Measurements from ENCODE around the gene CLEC16A. TPM values are rescaled to one million over a fixed set of nuclear protein-coding genes. Genes with fewer than 3 reads are reported as not detected.

The CLEC16A gene
- total and polyA plus RNA-seq, 9 of the 15 experiments (the other 6 are each of a cell fraction or from before 2014, with no cell fraction given), result 1.00 to 22.3 (median 10.0) TPM

GRCh38 chr16:10940501-10941079 lies 3.8 kb upstream of the CLEC16A start:
- H2AFZ ChIP-seq (ENCODE audit: low read depth, low read length), result no peak overlapping the region
- peaks cover 64% of the 10 kb centered on the region for H3K79me2 ChIP-seq (ENCODE audit: control insufficient read depth, insufficient read depth, low read length)
- H3K27ac ChIP-seq (ENCODE audit: extremely low read depth, low read depth, low read length), result no peak overlapping the region
- peaks cover 36% of the 10 kb centered on the region; the same call in 2 of the 3 replicates for H3K36me3 ChIP-seq (ENCODE audit: control insufficient read depth, insufficient read depth, low read length)
- 57% methylated on average over 7 of the region's 8 CpGs for WGBS (ENCODE audit: insufficient coverage, low coverage, missing lambda C conversion rate)
- peaks cover 16% of the 10 kb centered on the region for H3K9me1 ChIP-seq (ENCODE audit: control insufficient read depth, insufficient read depth, low read length)
- peak overlapping the region; percentile 67 to 89 for H3K9ac ChIP-seq (ENCODE audit: insufficient read depth in 1 of 2, low read depth in 2 of 2, low read length in 2 of 2)
- H3K4me2 ChIP-seq (ENCODE audit: insufficient read depth, low read length), result peak overlapping the region; percentile 87
- TSS peak; percentile 42 for BruUV-seq (replicated peaks)
- ATAC-seq (no peak), DNase-seq (ENCODE audit: extremely low read depth in 1 of 4, low spot score in 3 of 4) (no peak), FAIRE-seq (no peak)
- peaks cover 34 to 54% of the 10 kb centered on the region in 2 experiments for H3K4me1 ChIP-seq (replicated peaks in 1 of 2; ENCODE audit: control insufficient read depth in 2 of 2, insufficient read depth in 2 of 2, low read length in 2 of 2)
- ChIA-PET POLR2A (interaction anchor here (0.6 kb wide), 1 partner anchor 18 kb away, joined by 3 read pairs; no protein-coding TSS in a partner anchor), CTCF (ENCODE audit: low intra/inter-chr PET ratio) (interaction anchor here (0.5 kb wide), 1 partner anchor 204 kb away, joined by 3 read pairs; no protein-coding TSS in a partner anchor)
- no peaks in the 10 kb centered on the region for H3K9me3 ChIP-seq (replicated peaks; ENCODE audit: control insufficient read depth, insufficient read depth, low read depth, low read length)
- peak overlapping the region; percentile 64 for H3K4me3 ChIP-seq
- H3K27me3 ChIP-seq (ENCODE audit: control insufficient read depth in 2 of 2, insufficient read depth in 2 of 2, low read length in 2 of 2), result no peaks in the 10 kb centered on the region
- peaks cover 49% of the 10 kb centered on the region for H4K20me1 ChIP-seq (replicated peaks; ENCODE audit: control insufficient read depth, insufficient read depth, low read length)
- intact Hi-C loops (cut with micrococcal nuclease) (no loop called here), in situ Hi-C loops (cut with MboI) (no loop called here)
- TF ChIP-seq CTCF (IDR thresholded peaks at IDR 0.05 in 2 of 3, conservative IDR thresholded peaks at IDR 0.05 in 1 of 3; ENCODE audit: insufficient read depth in 2 of 3, low read depth in 1 of 3, low read length in 3 of 3), result no peak

Data from K562 (cell line).